ENCODE data around the gene PACS1.

PACS1 gene

DNA sequence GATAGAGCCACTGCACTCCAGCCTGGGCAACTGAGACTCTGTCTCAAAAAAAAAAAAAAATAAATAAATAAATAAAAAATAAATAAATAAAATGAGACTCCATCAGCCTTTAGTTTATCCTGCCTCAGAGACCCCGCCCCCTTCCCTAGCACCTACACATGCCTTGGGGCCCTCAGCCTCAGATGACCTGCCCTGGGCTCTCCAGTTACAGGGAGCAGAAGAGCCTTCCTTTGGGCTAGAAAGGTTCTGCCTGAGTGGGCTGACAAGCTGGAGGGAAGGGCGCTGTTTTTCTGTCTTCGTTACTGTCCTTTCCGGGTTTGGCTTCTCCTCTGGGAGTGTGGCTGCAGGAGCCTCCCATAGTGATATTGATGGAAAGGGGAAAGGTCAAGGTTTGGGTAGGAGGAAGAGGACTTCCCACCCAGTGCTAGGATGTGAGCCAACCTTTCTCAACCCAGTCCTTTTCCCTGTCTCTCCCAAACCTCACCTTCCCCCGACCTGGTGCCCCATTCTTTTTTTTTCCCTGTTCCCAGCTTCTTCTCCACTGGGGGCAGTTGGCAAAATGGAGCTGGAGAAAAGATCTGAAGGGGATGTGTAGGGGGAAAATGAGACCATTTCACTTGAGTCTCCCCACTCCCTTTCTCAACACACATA lies 19.4 kb upstream of the PACS1 start:
- no peak for DNase-seq (ENCODE audit: low read depth in 1 of 2, low spot score in 1 of 2)

DNA sequence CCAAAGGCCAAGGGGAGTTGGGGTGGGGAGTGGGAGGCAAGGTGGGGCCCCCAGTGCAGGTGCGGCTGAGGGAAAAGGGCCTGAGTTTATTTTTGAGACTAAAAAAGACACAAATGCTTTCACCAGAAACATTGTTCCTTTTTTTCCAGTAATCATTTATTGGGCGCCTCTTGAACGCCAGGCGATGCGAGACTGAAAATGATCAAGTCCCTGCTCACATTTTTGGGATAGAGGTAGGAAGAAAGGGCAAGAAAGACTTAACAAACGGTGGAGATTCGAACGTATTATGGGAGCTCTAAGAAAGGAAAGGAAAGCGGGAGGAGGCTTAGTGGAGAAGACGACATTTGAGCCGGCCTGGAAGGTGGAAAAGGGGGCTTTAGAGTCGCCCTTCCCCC lies 18.7 kb upstream of the PACS1 start:
- no peak for DNase-seq (ENCODE audit: low read depth in 1 of 2, low spot score in 1 of 2)

DNA sequence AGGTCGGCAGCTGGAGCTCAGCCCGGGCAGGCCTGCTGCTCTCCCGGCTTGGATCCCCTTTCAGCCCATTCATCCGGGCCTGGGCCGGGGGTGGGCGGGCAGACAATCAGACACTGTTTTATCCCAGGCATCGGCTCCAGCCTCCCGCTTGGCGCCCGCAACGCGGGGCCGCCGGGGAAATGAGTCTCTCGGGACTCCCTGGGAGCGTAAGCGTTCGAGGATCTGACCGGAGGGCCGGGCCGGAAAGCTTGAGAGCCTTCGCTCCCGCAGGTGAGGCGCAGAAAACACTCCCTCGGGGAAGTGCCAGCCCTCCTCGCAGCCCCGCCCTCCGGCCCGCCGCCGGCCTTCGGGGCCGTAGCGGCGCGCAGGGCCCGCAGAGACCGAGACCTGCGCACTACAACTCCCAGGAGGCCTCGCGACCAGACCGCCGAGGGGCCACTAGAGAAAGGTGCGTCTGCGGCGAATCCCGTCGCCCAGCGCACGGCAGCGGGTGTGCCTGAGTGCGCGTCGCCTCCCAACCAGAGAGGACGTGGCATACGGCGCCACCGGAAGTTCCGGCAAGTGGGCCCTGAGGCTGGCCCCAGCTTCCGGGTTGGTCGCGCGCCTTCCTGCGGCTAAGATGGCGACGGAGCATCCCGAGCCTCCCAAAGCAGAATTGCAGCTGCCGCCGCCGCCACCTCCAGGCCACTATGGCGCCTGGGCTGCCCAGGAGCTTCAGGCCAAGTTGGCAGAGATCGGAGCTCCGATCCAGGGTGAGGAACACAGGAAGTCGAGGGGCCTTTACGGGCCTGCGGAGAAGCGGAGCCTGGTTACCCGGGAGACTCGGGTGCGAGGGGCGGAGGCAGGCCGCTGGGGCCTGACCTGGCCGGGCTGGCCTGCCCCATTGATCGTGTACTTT lies 18.1 kb upstream of the PACS1 start, which contains the start of gene SF3B2:
SF3B2 (plus strand) TSS at position 599 of the 898 bp plus-strand sequence; CDS start at position 620, 21 bp downstream.
- DNase-seq (ENCODE audit: low read depth in 1 of 2, low spot score in 1 of 2) = peak; percentile 93 to 95

DNA sequence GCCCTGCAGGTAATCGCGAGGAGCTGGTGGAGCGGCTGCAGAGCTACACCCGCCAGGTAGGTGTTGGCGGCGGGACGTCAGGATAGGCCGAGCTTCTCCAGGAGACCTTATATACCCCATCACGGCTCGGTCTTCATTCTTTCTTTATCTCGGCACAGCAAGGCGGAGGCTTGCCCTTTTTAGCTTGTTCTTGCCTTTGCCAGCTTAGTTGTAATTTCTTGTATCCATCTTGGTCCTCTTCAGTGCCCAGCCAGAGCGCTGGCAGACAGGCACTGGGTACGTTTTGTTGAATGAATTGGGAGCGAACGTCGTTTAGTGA lies 17.4 kb upstream of the PACS1 start:
- no peak for DNase-seq (ENCODE audit: low read depth in 1 of 2, low spot score in 1 of 2)

DNA sequence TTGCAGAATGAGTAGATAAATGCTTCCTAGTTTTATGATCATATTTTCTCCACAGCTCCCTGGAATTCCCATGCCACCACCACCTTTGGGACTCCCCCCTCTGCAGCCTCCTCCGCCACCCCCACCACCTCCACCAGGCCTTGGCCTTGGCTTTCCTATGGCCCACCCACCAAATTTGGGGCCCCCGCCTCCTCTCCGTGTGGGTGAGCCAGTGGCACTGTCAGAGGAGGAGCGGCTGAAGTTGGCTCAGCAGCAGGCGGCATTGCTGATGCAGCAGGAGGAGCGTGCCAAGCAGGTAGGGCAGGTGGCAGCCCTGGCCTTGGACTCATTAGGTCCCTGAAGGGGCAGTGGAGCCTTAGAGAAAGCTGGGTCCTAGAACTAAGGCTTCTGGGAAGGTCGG lies 15.1 kb upstream of the PACS1 start:
- DNase-seq (ENCODE audit: low read depth in 1 of 2, low spot score in 1 of 2) = no peak

DNA sequence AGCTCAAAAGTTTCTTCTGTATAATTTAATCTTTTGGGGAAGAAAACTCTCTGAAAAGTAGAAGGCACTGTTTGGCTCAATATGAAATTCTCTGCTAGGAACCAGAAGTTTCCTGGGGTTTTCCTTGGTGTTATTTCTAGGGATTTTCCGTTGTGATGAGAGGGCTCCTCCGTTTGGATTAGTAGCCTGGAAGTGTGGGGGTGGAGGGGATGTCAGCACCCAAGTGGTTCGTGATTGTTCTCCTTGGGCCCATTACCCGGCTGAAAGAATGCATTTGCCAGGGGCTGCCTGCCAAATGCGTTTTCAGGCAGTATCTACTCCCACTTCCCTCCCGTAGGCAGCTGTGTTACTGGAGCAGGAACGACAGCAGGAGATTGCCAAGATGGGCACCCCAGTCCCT lies 13.6 kb upstream of the PACS1 start:
- no peak for DNase-seq (ENCODE audit: low read depth in 1 of 2, low spot score in 1 of 2)

DNA sequence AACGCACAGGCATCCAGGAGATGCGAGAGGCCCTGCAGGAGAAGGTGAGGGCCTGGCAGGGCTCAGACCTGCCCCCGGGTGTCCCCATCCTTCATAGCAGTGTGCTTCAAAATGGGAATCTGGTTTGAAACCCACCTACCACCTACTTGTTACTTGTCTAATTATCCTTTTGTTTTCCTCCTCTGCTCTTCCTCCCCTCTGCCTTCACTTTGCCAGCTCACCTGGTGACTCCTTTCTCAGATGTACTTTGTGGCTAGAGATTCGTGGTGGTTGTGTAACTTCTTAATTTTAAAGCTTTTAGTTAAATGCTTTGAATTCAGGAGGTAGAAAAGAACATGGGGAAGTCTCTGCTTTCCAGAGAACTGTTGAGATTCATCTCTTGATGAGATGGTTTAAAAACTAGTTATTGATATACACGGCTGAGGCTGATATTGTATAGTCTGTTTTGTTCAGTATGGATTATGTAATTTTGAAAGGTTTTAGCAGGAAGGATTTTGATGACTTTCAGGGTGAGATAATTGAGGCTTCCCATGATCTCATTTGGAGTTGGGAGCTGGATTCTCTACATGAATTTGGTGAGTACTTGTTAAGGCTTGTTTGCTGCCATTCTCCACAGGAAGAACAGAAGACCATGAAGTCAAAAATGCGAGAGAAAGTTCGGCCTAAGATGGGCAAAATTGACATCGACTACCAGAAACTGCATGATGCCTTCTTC lies 9.9 kb upstream of the PACS1 start:
- no peak for DNase-seq (ENCODE audit: low read depth in 1 of 2, low spot score in 1 of 2)

DNA sequence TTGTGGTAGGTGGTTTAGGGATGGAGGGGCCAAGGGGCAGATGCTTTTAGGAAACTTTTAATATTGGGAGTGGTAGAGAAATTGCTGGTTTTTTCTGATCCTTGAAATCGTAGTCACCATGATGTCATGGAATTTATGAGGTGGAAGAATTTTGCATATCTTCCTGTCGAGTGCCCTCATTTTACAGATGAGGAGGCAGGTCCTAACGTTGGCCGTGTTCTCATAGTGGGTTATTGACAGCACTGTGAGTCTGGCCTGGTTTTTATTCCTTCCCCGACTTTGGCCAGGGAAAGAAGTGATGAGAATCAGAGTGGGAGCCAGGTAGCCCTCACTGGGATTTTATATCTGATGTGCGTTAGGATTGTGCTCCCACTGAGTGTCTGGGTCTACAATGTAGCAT lies 8.8 kb upstream of the PACS1 start:
- no peak for DNase-seq (ENCODE audit: low read depth in 1 of 2, low spot score in 1 of 2)

DNA sequence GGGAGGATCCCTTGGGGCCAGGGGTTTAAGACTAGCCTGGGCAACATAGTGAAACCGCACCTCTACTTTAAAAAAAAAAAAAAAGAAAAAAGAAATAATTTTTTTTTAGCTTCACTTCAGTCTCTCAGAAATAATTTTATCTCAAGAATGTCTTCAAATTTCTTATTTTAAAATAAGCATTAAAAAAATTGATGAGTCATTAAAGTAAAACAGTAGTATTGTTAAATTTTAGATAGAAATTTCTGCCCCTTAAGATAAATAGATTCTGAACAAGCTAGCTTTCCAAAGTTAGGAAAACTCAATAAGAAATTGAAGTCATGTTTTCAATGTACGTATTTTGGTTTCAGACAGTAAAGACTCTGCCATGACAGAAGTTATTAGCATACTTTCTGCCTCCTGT lies 7.7 kb upstream of the PACS1 start:
- DNase-seq (ENCODE audit: low read depth in 1 of 2, low spot score in 1 of 2) = no peak

DNA sequence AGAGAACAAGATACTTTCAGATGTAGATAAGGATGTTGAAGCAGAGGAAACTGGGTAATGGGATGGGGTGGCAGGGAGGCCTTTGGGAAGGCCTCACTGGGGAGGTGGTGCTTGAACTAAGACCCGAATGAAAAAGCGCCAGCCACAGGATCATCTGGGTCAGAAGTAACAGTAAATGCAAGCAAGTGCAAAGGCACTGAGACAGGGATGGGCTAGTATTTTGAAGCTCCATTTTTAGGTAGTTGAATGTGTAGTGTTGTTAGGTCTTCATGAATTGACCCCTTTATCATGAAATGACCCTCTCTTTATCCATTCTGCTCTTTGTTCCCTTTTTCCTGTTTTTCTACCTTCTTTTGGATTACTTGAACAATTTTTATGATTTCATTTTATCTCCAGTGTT lies 6.2 kb upstream of the PACS1 start:
- no peak for DNase-seq (ENCODE audit: low read depth in 1 of 2, low spot score in 1 of 2)

DNA sequence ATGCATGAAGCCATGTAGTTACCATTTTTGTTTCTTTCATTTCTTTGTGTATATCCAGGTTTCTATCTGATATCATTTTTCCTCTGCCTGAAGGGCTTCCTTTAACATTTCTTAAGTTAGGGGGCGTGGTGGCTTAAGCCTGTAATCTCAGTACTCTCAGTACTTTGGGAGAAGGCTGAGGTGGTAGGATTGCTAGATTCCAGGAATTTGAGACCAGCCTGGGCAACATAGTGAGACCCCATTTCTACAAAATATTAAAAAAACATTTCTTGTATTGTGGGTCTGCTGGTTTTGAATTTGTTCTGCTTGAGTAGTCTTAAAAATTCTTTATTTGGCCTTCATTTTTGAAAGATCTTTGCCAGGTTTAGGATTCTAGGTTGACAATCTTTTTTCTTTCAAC lies 5.5 kb upstream of the PACS1 start:
- DNase-seq (ENCODE audit: low read depth in 1 of 2, low spot score in 1 of 2) = no peak

DNA sequence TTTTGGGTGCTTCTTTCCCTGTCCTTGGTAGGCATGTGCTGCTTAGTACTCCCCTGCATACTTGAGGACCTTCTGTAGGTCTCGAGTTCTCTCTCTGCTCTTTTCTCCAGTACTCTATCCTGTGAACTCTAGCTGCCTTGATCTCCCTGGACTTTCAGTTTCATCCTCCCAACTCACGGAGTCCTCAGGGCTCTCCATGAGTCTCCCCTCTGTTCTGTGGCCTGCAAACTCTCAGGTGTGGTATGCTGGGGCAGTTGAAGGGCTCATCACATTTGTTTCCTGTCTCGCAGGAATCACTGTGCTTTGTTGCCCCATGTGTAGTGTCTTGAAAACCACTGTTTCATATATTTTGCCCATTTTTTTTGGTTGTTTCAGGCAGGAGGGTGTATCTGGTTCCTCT lies 3.3 kb upstream of the PACS1 start:
- DNase-seq (ENCODE audit: low read depth in 1 of 2, low spot score in 1 of 2) = no peak

DNA sequence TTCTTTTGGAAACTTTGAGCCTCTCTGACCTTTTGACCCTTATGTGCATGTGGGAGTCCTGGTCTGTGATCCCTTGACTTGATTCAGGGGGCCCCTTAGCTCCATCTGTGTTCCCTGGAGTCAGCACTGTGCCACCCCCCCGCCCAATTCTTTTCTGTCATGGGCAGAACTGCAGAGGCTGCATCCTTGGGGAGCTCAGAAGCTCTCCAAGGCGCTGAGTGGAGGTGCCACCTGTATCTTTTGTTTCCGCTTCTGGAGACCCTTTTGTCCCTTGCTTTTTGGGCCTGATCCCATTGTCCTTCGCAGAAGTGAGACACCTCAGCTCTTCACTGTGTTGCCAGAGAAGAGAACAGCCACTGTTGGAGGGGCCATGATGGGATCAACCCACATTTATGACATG lies 2.4 kb upstream of the PACS1 start:
- no peak for DNase-seq (ENCODE audit: low read depth in 1 of 2, low spot score in 1 of 2)

DNA sequence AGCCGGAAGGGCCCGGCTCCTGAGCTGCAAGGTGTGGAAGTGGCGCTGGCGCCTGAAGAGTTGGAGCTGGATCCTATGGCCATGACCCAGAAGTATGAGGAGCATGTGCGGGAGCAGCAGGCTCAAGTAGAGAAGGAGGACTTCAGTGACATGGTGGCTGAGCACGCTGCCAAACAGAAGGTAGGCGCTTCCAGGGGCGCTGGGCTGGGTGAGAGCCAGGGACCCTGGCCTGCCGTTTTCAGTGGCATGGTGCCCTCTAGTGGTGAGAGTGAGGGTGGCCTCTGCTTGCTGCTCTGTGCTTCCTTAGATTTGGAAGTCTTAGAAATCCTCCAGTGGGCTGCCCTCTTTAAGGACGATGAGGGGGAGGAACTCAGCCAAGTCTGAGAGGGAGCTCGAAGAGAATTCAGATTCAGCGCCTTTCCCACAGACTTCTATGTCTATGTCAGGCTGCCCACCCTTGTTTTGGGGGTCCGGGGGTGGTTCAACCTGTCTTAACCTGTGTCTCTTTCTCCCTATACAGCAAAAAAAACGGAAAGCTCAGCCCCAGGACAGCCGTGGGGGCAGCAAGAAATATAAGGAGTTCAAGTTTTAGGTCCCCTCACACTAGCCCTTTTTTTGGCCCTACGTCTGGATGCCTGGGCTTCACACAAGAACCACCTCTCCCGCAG lies 1.8 kb upstream of the PACS1 start:
- DNase-seq (ENCODE audit: low read depth in 1 of 2, low spot score in 1 of 2) = peak; percentile 61 to 68

DNA sequence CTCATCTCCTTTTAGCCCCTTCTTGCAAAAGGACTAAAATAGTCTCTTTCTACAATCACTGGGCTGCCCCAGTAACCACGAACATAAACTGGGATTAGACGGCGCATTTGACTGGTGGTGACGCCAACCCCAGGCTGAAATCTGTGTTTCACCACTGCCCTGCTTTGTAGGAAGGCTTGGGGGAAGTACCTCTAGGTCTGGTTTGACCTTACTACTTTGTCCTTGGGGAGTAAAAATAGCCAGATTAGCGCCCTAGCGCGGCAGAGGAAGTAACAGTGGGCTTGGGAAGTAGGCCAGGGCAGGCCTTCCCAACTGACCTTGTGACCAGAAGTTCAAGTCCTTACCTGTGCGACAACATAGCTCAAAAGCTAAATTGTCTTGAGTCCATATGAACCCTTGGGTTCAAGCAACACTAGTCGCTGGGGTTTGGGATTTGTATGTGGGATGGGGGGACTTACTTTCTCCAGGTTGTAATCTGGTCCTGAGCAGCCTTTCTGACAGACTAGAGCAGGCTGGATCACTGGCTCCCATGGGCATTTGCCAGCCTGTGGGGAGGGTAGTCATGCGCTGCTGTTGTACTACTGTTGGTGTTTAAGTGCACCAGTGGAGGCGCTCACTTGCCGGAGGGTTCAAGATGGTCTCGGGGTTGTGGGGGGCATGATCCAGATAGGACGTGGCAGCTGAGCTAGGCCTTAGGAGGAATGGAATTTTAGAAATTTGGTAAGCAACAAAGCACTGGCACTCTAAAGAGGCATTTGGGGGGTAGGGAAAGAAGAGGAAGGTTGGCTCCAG lies 953 bp upstream of the PACS1 start:
- no peak for DNase-seq (ENCODE audit: low read depth in 1 of 2, low spot score in 1 of 2)

DNA sequence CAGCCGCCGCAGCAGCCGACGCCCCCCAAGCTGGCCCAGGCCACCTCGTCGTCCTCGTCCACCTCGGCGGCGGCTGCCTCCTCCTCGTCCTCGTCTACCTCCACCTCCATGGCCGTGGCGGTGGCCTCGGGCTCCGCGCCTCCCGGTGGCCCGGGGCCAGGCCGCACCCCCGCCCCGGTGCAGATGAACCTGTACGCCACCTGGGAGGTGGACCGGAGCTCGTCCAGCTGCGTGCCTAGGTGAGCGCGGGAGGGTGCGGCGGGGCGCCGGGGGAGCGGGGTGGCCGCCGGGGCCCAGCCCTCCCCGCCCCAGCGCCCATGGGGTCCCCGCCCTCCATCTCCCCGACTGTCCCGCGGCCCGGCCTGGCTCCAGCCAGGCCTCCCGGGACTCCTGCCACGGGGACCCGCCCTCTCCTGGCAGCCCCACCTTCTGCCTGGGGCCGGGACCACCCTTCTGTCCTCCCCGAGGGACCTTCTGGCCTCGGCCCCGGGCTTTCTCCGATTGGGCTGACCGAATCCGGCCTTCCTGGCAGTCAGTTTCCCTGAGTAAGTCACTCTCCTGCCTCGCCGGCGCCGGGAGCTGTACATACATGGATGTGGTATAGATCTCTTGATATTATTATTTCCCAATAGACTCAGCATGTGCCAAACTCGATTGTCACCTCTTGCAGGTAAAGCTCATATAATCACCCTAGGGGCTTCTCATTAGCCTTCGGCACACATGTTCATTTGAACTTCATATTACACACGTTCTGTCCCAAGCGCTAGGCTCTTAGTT lies 720 bp downstream of the PACS1 start:
- DNase-seq (ENCODE audit: low read depth in 1 of 2, low spot score in 1 of 2) = no peak

DNA sequence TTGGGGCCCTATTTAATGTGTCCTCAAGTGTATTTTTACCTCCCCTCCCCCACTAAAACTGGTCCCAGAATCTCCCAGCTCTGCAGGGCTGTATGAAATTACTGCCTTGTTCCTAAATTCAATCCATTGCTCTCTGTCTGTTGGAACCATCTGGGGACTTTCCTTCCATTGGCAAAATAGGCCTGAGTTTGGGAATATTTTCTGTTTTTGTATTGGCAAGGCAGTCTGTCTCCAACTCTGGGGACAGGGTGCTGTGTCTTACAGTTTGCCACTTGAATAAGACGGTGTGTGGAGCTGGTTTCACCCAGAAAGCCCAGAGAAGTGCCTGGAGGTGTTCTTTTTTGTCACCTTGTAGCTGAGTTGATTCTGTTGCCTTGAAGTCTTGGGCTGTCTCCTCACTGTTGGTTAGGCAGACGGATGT lies 1.3 kb downstream of the PACS1 start:
- no peak for DNase-seq (ENCODE audit: low read depth in 1 of 2, low spot score in 1 of 2)

DNA sequence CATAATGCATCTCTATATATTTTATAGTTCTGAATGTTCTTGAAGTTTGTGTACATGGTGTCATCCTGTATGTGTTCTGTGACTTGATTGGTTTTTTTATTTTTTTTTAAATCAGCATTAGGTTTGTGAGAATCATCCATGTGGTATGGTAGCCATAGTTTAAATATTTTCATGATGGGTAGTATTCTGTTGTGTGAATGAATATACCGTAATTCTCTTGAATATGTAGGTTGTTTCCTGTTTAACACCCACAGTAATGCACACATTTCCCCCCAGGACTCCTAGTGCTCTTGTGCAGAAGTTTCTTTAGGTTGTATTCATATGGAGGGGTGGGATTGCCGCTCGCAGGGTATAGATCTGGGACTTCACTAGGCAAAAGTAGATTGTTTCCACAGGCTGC lies 2.0 kb downstream of the PACS1 start:
- DNase-seq (ENCODE audit: low read depth in 1 of 2, low spot score in 1 of 2) = no peak

DNA sequence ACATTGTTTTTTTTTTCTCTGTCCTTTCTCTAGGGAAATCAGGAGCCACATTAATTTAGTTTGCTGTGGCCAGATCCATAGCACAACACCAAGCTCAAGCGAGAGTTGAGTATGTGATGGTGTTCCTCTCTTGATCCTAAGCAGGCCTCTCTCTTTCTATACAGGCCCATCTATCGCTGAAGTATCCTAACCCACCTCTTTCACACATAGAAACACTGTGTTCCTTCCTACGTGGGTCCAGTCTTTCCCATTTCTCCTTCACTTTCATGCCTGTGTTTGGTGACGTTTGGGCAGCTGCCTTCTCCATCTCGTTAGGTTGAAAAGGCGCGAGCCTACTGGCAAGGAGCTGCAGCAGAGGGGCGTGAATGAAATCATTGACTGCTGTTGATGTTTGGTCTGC lies 2.4 kb downstream of the PACS1 start:
- DNase-seq (ENCODE audit: low read depth in 1 of 2, low spot score in 1 of 2) = no peak

DNA sequence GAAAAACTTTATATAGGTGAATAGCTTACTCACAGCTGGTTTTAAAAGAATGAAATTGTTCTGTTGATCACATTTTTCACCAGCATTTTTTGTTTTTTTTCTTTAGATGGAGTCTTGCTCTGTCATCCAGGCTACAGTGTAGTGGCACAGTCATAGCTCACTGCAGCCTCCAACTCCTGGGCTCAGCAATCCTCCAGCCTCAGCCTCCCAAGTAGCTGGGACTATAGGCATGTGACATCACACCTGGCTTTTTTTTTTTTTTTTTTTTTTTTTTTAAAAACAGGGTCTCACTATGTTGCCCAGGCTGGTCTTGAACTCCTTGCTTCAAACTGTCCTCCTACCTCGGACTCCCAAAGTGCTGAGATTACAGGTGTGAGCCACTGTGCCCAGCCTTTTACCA lies 3.6 kb downstream of the PACS1 start:
- DNase-seq (ENCODE audit: low read depth in 1 of 2, low spot score in 1 of 2) = no peak
